IPS-20b (cell line): ENCODE measurements around the gene PARD6A.

Experiments used
- H3K27ac ChIP-seq: one replicate; pipeline ENCODE4 v1.5.1; 2013; ENCODE audit warnings: low read length
- H3K27me3 ChIP-seq: 2 replicates; pipeline ENCODE4 v1.6.1; 2013; ENCODE audit warnings: mild to moderate bottlenecking, low read length, inconsistent platforms; ENCODE audit not compliant: insufficient read depth
- H3K36me3 ChIP-seq: 2 replicates; pipeline ENCODE4 v1.6.1; 2013; ENCODE audit warnings: low read depth, mild to moderate bottlenecking, inconsistent platforms, low read length, moderate library complexity; ENCODE audit not compliant: insufficient read depth
- H3K4me1 ChIP-seq: 2 replicates; pipeline ENCODE4 v1.6.1; 2013; ENCODE audit warnings: mild to moderate bottlenecking, control low read depth, inconsistent platforms, low read length, moderate library complexity; ENCODE audit not compliant: insufficient read depth
- H3K4me3 ChIP-seq: 2 replicates; pipeline ENCODE4 v1.5.1; 2013; ENCODE audit warnings: mild to moderate bottlenecking, low read length, inconsistent platforms
- H3K9ac ChIP-seq: 2 replicates; pipeline ENCODE4 v1.6.1; 2013; ENCODE audit warnings: low read depth, mild to moderate bottlenecking, inconsistent platforms, low read length, moderate library complexity
- H3K9me3 ChIP-seq: 2 replicates; pipeline ENCODE4 v1.6.1; 2013; ENCODE audit warnings: mild to moderate bottlenecking, low read depth, low read length, inconsistent platforms; ENCODE audit not compliant: insufficient read depth

The PARD6A gene

GRCh38 chr16:67669499-67670101 is 8.8 kb downstream of the PARD6A start:
- Histone ChIP-seq H3K36me3 (no peaks in the 10 kb centered on the region), H3K4me3 (no peak overlapping the region), H3K27ac (no peak overlapping the region), H3K9me3 (no peaks in the 10 kb centered on the region), H3K27me3 (peaks cover 8% of the 10 kb centered on the region), H3K4me1 (no peaks in the 10 kb centered on the region), H3K9ac (no peak overlapping the region)

GRCh38 chr16:67672306-67672705 is 11.5 kb downstream of the PARD6A start:
- H3K27ac ChIP-seq = no peak overlapping the region
- no peaks in the 10 kb centered on the region for H3K9me3 ChIP-seq
- H3K4me1 ChIP-seq = no peaks in the 10 kb centered on the region
- no peak overlapping the region for H3K4me3 ChIP-seq
- H3K9ac ChIP-seq = no peak overlapping the region
- peaks cover 3% of the 10 kb centered on the region for H3K27me3 ChIP-seq
- no peaks in the 10 kb centered on the region for H3K36me3 ChIP-seq

- Histone ChIP-seq H3K9me3 (no peaks in the 10 kb centered on the region), H3K9ac (no peak overlapping the region), H3K27ac (no peak overlapping the region)
Measured at GRCh38 chr16:67672739-67673662, 12.2 kb downstream of the PARD6A start.

DNA sequence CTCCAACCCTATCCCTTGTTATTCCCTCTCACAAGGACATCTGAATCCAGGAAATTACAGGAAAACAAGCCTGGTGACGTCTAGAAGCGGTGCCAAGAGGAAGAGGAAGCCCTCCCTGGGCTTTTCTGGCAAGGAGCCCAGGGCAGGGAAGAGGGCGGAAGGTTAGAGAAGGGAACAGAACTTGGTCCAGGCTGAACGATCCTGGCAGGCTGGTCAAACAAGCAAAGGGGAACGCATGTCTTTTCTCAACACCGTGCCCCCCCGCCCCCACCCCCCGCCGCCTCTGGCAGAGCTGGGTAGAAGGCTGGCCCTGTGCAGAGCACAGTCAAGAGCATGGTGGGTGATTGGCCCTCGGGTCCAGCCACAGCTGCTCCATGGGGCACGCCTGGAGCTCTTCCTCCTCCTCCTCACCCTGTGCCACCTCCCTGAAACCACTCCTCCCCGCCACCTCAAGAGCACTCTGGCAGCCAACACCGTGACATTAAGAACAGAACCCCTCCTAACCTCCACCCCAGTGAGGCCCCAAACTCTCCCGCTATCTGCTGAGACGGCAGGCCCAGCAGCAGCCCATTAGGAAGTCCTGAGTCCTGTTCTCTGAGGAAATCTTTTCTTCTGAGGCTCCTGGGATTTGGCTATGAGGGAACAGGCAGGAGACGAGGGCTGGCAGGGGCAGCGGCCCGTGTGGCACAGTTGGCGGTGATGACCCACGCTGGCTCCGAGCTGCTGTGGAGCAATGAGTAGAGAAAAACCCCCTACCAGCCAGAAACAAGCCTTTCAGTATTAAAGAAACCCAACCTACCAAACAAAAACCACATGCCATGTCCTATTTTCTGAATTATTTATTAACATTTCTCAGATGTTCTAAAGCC is 13.2 kb downstream of the PARD6A start:
- Histone ChIP-seq H3K36me3 (no peaks in the 10 kb centered on the region), H3K27me3 (no peaks in the 10 kb centered on the region), H3K27ac (no peak overlapping the region), H3K9ac (no peak overlapping the region), H3K4me3 (no peak overlapping the region), H3K4me1 (no peaks in the 10 kb centered on the region), H3K9me3 (no peaks in the 10 kb centered on the region)

More at GRCh38 chr16:67672739-67673662, 12.2 kb downstream of the PARD6A start:
- Histone ChIP-seq H3K4me1 (no peaks in the 10 kb centered on the region), H3K27me3 (no peaks in the 10 kb centered on the region), H3K4me3 (no peak overlapping the region), H3K36me3 (no peaks in the 10 kb centered on the region)

DNA sequence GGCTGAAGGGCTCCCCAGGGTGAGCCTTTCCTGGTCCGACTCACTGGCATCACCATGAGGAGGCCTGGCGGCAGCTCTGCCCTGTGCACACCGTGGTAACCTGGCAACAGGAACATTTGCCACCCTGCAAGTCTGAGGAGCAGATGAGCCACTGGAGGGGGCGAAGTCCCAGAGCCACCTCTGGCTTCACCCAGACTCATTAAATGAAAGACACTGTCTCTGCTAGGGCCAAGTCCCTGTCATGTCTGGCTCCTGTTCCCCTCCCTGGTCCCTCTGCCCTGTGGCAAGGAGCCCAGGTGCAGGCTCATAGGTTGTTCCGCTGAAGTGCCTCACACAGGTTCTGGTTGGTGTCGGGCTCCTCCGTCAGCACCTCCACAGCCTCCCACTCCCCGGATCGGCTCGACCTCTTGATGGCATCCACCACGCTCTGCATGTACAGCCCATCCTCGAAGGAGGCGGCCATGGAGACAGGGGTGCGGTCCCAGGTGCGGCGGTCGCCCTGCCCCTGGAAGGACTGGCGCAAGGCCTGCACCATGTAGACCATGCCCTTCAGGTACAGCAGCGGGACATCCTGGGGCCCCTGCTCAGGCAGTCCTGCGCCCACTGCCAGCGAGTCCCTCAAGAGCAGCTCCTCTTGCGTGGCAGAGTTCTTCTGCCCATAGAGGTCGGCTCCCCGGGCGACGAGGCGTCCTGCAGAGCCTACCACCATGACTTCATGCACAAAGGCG is 14.3 kb downstream of the PARD6A start:
- H3K36me3 ChIP-seq = peaks cover under 1% of the 10 kb centered on the region; the same call in 1 of the 2 replicates
- H3K4me3 ChIP-seq = no peak overlapping the region
- no peak overlapping the region for H3K9ac ChIP-seq
- H3K4me1 ChIP-seq = no peaks in the 10 kb centered on the region
- no peak overlapping the region for H3K27ac ChIP-seq
- no peaks in the 10 kb centered on the region for H3K9me3 ChIP-seq
- H3K27me3 ChIP-seq = no peaks in the 10 kb centered on the region

DNA sequence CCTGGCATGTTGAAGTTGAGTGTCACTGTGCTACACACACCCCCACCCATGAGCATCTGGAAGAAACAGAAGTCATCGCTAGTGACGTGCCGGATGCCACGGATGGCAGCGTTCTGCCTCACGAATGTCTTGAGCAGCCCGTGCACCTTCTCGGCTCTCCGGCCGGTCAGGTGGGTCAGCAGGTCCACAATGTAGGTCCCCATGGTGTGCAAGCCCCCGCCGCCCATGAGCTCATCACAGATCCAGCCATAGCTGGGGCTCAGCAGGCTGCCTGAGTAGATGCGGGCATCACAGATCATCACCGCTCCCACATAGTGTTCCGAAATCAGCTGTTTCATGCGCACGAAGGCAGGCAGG is 14.8 kb downstream of the PARD6A start:
- Histone ChIP-seq H3K4me1 (no peaks in the 10 kb centered on the region), H3K27me3 (no peaks in the 10 kb centered on the region), H3K36me3 (peaks cover 6% of the 10 kb centered on the region; the same call in 1 of the 2 replicates), H3K27ac (no peak overlapping the region), H3K9me3 (no peaks in the 10 kb centered on the region), H3K4me3 (no peak overlapping the region), H3K9ac (no peak overlapping the region)

- Histone ChIP-seq H3K27me3 (no peaks in the 10 kb centered on the region), H3K27ac (no peak overlapping the region), H3K4me1 (no peaks in the 10 kb centered on the region), H3K9me3 (no peaks in the 10 kb centered on the region), H3K4me3 (no peak overlapping the region), H3K36me3 (peaks cover 10% of the 10 kb centered on the region; the same call in 1 of the 2 replicates), H3K9ac (no peak overlapping the region)
Measured at GRCh38 chr16:67675999-67676398, 15.2 kb downstream of the PARD6A start.

- H3K4me1 ChIP-seq = no peaks in the 10 kb centered on the region
- no peaks in the 10 kb centered on the region for H3K27me3 ChIP-seq
- peaks cover 13% of the 10 kb centered on the region; the same call in 1 of the 2 replicates for H3K36me3 ChIP-seq
- H3K9ac ChIP-seq = no peak overlapping the region
- no peak overlapping the region for H3K4me3 ChIP-seq
- H3K9me3 ChIP-seq = no peaks in the 10 kb centered on the region
- H3K27ac ChIP-seq = no peak overlapping the region
Measured at GRCh38 chr16:67676516-67676915, 15.8 kb downstream of the PARD6A start.

- Histone ChIP-seq H3K36me3 (peaks cover 13% of the 10 kb centered on the region; the same call in 1 of the 2 replicates), H3K27me3 (no peaks in the 10 kb centered on the region), H3K9ac (no peak overlapping the region), H3K9me3 (no peaks in the 10 kb centered on the region), H3K27ac (no peak overlapping the region), H3K4me3 (no peak overlapping the region), H3K4me1 (no peaks in the 10 kb centered on the region)
Measured at GRCh38 chr16:67676939-67677338, 16.2 kb downstream of the PARD6A start.

GRCh38 chr16:67677712-67678111 is 17.0 kb downstream of the PARD6A start:
- Histone ChIP-seq H3K4me3 (no peak overlapping the region), H3K4me1 (no peaks in the 10 kb centered on the region), H3K27me3 (no peaks in the 10 kb centered on the region), H3K27ac (no peak overlapping the region), H3K36me3 (peaks cover 13% of the 10 kb centered on the region; the same call in 1 of the 2 replicates), H3K9ac (no peak overlapping the region), H3K9me3 (no peaks in the 10 kb centered on the region)
